ENCODE measurements around the gene MBL2. TPM values are rescaled to one million over a fixed set of nuclear protein-coding genes. Genes with fewer than 3 reads are reported as not detected.

MBL2 gene
- total and polyA plus RNA-seq, 3 donors from 2014 or later = 0.08 to 0.16 (median 0.12) TPM

DNA sequence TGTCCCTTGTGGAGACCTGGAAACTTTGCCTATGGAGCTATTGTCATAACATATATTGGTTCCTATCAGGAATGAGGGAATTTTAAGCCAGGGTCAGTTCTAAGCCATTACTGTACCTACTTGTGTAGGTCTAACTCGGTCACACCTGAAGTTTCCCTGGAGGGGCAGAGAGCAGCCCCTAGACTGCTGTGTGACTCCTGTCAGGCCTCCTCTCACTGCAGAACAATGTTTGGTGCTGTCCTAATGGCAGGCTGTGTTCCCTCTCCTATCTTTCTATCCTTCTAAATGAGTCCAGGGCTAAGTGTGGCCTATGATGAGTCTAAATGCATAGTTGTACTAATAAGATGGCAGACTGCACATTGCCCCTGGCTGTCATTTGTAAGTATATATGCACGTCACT is 14.2 kb downstream of the MBL2 start:
- 88 to 95% methylated on average over 2 of the region's 2 CpGs for WGBS, 2 donors
- Histone ChIP-seq H3K27me3 (no peaks in the 10 kb centered on the region), H3K36me3 (ENCODE audit: low read depth, missing control alignments) (no peaks in the 10 kb centered on the region), H3K27ac (no peak overlapping the region), H3K9me3 (no peaks in the 10 kb centered on the region), H3K4me3 (no peak overlapping the region), H3K4me1 (peaks cover 4% of the 10 kb centered on the region)
- no peak for DNase-seq
- no peak for TF ChIP-seq POLR2A (IDR thresholded peaks at IDR 0.05)
- TF ChIP-seq, protein P1, sequence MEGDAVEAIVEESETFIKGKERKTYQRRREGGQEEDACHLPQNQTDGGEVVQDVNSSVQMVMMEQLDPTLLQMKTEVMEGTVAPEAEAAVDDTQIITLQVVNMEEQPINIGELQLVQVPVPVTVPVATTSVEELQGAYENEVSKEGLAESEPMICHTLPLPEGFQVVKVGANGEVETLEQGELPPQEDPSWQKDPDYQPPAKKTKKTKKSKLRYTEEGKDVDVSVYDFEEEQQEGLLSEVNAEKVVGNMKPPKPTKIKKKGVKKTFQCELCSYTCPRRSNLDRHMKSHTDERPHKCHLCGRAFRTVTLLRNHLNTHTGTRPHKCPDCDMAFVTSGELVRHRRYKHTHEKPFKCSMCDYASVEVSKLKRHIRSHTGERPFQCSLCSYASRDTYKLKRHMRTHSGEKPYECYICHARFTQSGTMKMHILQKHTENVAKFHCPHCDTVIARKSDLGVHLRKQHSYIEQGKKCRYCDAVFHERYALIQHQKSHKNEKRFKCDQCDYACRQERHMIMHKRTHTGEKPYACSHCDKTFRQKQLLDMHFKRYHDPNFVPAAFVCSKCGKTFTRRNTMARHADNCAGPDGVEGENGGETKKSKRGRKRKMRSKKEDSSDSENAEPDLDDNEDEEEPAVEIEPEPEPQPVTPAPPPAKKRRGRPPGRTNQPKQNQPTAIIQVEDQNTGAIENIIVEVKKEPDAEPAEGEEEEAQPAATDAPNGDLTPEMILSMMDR (IDR thresholded peaks at IDR 0.05) = no peak
- intact Hi-C loops (cut with DNase I; ENCODE audit: low total_unique reads) = no loop called here

DNA sequence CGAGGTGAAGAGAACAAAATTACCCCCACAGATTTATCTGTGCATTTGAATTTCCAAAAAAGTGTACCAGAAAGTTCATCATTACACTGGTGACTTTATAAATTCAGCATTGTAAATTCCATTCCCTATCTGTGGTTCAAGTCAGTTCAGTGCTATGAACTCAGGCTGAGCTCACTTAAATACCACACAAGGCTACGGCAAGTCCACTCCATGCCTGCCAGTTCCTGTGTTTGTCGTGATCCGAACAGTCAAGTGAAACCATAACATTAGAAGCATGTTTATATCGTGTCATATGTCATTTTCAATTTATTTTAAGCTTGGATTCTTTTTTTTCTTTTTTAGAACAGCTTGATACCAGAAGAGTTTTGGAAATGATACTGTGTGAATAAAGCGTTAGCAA is 14.8 kb downstream of the MBL2 start:
- no peak for DNase-seq
- Histone ChIP-seq H3K27me3 (no peaks in the 10 kb centered on the region), H3K9me3 (no peaks in the 10 kb centered on the region), H3K4me1 (peaks cover 4% of the 10 kb centered on the region), H3K27ac (no peak overlapping the region), H3K36me3 (ENCODE audit: low read depth, missing control alignments) (no peaks in the 10 kb centered on the region), H3K4me3 (no peak overlapping the region)
- WGBS, 2 donors = 62 to 72% methylated on average over 6 of the region's 6 CpGs
- intact Hi-C loops (cut with DNase I; ENCODE audit: low total_unique reads) = no loop called here
- no peak for TF ChIP-seq POLR2A (IDR thresholded peaks at IDR 0.05)
- TF ChIP-seq, protein P1 (IDR thresholded peaks at IDR 0.05) = no peak

DNA sequence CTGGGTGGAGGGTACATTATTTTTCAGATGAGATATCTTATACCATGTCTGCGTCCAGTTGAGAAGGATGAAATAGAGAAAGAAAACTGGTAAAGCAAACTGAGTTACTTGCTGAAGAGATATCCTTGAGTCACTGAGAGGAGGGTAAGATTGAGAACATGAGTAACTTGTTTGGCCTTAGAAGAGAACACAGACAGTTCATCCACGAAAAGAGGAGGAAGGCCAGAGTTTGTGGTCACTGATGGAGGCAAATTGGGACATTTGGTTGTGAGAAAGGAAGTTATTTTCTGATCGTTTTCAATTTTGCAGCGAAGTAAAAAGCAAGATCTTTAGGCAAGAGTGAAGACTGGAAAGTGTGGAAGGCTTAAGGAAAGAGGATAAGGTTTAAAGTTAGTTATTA is 15.6 kb downstream of the MBL2 start:
- WGBS, 2 donors = 76 to 77% methylated on average over 4 of the region's 4 CpGs
- no peak for DNase-seq

DNA sequence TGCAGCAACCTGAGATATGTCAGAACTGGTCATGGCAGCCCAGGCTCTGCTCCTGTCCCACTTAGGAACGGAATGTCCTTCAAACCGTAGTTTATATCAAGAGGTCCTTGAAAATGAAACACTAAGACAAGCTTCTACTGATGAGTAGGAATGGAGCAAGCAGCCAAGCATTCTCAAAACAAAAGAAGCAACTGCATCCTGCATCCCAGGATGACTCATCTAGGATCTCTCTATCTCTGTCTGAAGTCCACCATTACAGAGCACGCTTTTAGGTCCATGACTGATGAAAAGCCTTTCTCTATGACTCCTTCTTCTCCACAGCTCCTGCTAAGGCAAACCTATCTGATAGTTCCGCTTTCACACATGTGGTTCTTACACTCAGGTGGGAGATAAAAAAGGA is 16.3 kb downstream of the MBL2 start:
- 65 to 80% methylated on average over 4 of the region's 4 CpGs for WGBS, 2 donors
- peaks cover 4% of the 10 kb centered on the region for H3K4me1 ChIP-seq
- intact Hi-C loops (cut with DNase I; ENCODE audit: low total_unique reads) = no loop called here
- no peak for DNase-seq
- no peaks in the 10 kb centered on the region for H3K36me3 ChIP-seq (ENCODE audit: low read depth, missing control alignments)
- no peaks in the 10 kb centered on the region for H3K27me3 ChIP-seq
- H3K27ac ChIP-seq = no peak overlapping the region
- no peaks in the 10 kb centered on the region for H3K9me3 ChIP-seq
- TF ChIP-seq POLR2A (IDR thresholded peaks at IDR 0.05) = no peak
- TF ChIP-seq, protein P1 (IDR thresholded peaks at IDR 0.05) = no peak
- no peak overlapping the region for H3K4me3 ChIP-seq

More for the DNA sequence above, 15.6 kb downstream of the MBL2 start:
- intact Hi-C loops (cut with DNase I; ENCODE audit: low total_unique reads) = no loop called here
- Histone ChIP-seq H3K36me3 (ENCODE audit: low read depth, missing control alignments) (no peaks in the 10 kb centered on the region), H3K4me3 (no peak overlapping the region), H3K4me1 (peaks cover 4% of the 10 kb centered on the region), H3K9me3 (no peaks in the 10 kb centered on the region), H3K27ac (no peak overlapping the region), H3K27me3 (no peaks in the 10 kb centered on the region)
- no peak for TF ChIP-seq POLR2A (IDR thresholded peaks at IDR 0.05)
- TF ChIP-seq, protein P1 (IDR thresholded peaks at IDR 0.05) = no peak

DNA sequence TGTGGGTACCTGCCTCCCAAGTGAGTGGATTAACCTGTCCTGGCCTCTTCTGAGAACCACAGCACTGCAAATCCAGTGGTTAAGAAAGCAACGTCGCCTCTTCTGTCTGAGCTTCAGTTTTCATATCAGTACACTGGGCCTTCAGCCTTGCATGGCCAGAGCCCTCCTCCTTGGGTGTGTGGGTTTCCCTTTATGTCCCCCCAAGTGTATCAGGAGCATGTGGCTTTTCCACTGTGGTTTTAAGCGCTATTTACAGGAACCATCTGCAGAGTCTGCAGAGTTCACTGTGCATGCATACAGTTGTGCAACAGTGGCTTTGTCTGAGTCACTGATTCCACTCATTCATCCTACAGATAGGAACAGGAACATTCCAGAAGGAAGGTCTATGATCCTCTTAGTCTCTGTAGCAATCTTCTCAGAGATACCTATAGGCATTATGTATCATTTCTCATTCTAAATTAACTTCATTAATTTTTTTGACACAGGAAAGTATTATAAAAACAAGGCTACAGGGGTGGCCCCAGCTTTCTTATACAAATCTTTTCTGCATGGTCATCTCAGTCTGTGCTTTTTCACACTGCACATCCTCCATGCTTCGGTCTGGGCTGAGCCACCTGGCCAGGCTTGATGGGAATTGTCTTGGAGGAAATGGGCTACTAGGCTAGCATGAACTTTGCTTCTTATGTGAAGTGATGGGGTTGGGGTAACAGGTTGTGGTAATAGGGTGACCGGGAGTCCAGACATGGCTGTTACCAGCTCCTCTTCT is 17.1 kb downstream of the MBL2 start:
- intact Hi-C loops (cut with DNase I; ENCODE audit: low total_unique reads) = no loop called here
- WGBS, 2 donors = 87 to 94% methylated on average over 5 of the region's 5 CpGs
- Histone ChIP-seq H3K27me3 (no peaks in the 10 kb centered on the region), H3K27ac (no peak overlapping the region), H3K9me3 (no peaks in the 10 kb centered on the region), H3K4me1 (peaks cover 4% of the 10 kb centered on the region), H3K4me3 (no peak overlapping the region), H3K36me3 (ENCODE audit: low read depth, missing control alignments) (no peaks in the 10 kb centered on the region)
- DNase-seq = no peak
- TF ChIP-seq POLR2A (IDR thresholded peaks at IDR 0.05) = no peak
- TF ChIP-seq, protein P1 (IDR thresholded peaks at IDR 0.05) = no peak

Data from testis (tissue), 3 donors.